ENCODE data around the gene SUPT3H. TPM values are rescaled to one million over a fixed set of nuclear protein-coding genes. Genes with fewer than 3 reads are reported as not detected.
A peak's percentile ranks its signal among the peaks of the same experiment; 100 is the strongest.

Gene SUPT3H
- total RNA-seq, 6 experiments from 2014 or later, result 0.95 to 2.8 (median 2.0) TPM

- Histone ChIP-seq H3K4me1 (peaks cover 0 to 4% (median 0%) of the 10 kb centered on the region in 4 donors), H3K4me3 (no peak overlapping the region), H3K27me3 (no peaks in the 10 kb centered on the region), H3K36me3 (no peaks in the 10 kb centered on the region), H3K27ac (no peak overlapping the region), H3K9me3 (no peaks in the 10 kb centered on the region)
- intact Hi-C loops (cut with DNase I), result no loop called here
- 64% methylated on average over 2 of the region's 2 CpGs for WGBS (ENCODE audit: insufficient coverage, low coverage, low lambda C conversion rate, missing lambda C conversion rate)
- DNase-seq, result no peak
- peak in 1 of 4 donors; percentile 39 for ATAC-seq
- TF ChIP-seq, protein P1, sequence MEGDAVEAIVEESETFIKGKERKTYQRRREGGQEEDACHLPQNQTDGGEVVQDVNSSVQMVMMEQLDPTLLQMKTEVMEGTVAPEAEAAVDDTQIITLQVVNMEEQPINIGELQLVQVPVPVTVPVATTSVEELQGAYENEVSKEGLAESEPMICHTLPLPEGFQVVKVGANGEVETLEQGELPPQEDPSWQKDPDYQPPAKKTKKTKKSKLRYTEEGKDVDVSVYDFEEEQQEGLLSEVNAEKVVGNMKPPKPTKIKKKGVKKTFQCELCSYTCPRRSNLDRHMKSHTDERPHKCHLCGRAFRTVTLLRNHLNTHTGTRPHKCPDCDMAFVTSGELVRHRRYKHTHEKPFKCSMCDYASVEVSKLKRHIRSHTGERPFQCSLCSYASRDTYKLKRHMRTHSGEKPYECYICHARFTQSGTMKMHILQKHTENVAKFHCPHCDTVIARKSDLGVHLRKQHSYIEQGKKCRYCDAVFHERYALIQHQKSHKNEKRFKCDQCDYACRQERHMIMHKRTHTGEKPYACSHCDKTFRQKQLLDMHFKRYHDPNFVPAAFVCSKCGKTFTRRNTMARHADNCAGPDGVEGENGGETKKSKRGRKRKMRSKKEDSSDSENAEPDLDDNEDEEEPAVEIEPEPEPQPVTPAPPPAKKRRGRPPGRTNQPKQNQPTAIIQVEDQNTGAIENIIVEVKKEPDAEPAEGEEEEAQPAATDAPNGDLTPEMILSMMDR (IDR thresholded peaks at IDR 0.05), result no peak
- no peak for TF ChIP-seq POLR2A (IDR thresholded peaks at IDR 0.05)
Measured at GRCh38 chr6:45192556-45192955, 185.2 kb downstream of the SUPT3H start.

- peak; percentile 45 to 79 (median 60) for ATAC-seq
- intact Hi-C loops (cut with DNase I), result no loop called here
Measured at GRCh38 chr6:45191414-45191813, 186.3 kb downstream of the SUPT3H start.

GRCh38 chr6:45187836-45188235, 189.9 kb downstream of the SUPT3H start:
- intact Hi-C loops (cut with DNase I), result no loop called here
- Histone ChIP-seq H3K4me3 (no peak overlapping the region), H3K4me1 (peaks cover 0 to 4% (median 0%) of the 10 kb centered on the region in 4 donors), H3K36me3 (no peaks in the 10 kb centered on the region), H3K27ac (no peak overlapping the region), H3K27me3 (no peaks in the 10 kb centered on the region), H3K9me3 (no peaks in the 10 kb centered on the region)
- DNase-seq (no peak), ATAC-seq (no peak)
- no peak for TF ChIP-seq POLR2A (IDR thresholded peaks at IDR 0.05)
- TF ChIP-seq, protein P1 (IDR thresholded peaks at IDR 0.05), result no peak
- WGBS (ENCODE audit: insufficient coverage, low coverage, low lambda C conversion rate, missing lambda C conversion rate), result 100% methylated on average over 2 of the region's 2 CpGs

More at GRCh38 chr6:45191414-45191813, 186.3 kb downstream of the SUPT3H start:
- DNase-seq, result no peak
- Histone ChIP-seq H3K27ac (peak overlapping the region in 1 of 3 donors; percentile 39), H3K4me3 (peak overlapping the region in 1 of 3 donors; percentile 8), H3K9me3 (no peaks in the 10 kb centered on the region), H3K4me1 (peaks cover 0 to 4% (median 0%) of the 10 kb centered on the region in 4 donors), H3K36me3 (no peaks in the 10 kb centered on the region), H3K27me3 (no peaks in the 10 kb centered on the region)
- TF ChIP-seq, protein P1 (IDR thresholded peaks at IDR 0.05), result no peak
- TF ChIP-seq POLR2A (IDR thresholded peaks at IDR 0.05), result no peak
- 38% methylated on average over 4 of the region's 4 CpGs for WGBS (ENCODE audit: insufficient coverage, low coverage, low lambda C conversion rate, missing lambda C conversion rate)

- TF ChIP-seq, protein P1 (IDR thresholded peaks at IDR 0.05), result no peak
- no peak for TF ChIP-seq POLR2A (IDR thresholded peaks at IDR 0.05)
Measured at GRCh38 chr6:45185403-45186251, 192.1 kb downstream of the SUPT3H start.

More at GRCh38 chr6:45185403-45186251, 192.1 kb downstream of the SUPT3H start:
- ATAC-seq (no peak), DNase-seq (no peak)
- no peak overlapping the region for H3K4me3 ChIP-seq
- no peaks in the 10 kb centered on the region for H3K36me3 ChIP-seq
- H3K27me3 ChIP-seq, result no peaks in the 10 kb centered on the region
- H3K27ac ChIP-seq, result no peak overlapping the region
- no peaks in the 10 kb centered on the region for H3K9me3 ChIP-seq
- no peaks in the 10 kb centered on the region for H3K4me1 ChIP-seq
- intact Hi-C loops (cut with DNase I), result no loop called here
- 71% methylated on average over 1 of the region's 2 CpGs for WGBS (ENCODE audit: insufficient coverage, low coverage, low lambda C conversion rate, missing lambda C conversion rate)

Measured in right lobe of liver (tissue), 6 donors.